Body of pancreas (tissue), 4 donors: ENCODE data around the gene SLC9A6. TPM values are rescaled to one million over a fixed set of nuclear protein-coding genes. Genes with fewer than 3 reads are reported as not detected.
A peak's percentile ranks its signal among the peaks of the same experiment; 100 is the strongest.

Source experiments
- ATAC-seq: fragments of 150-250 bp; one replicate; pipeline ENCODE4 v1.9.1; 2016
- DNase-seq, 4 donors: peaks; one replicate each; pipeline ENCODE4 v3.0.0-alpha.2; 2019
- H3K27ac ChIP-seq, 4 donors: fragments of 200-600 bp; sonication (generic); 1 replicate in 3 of 4; 2 replicates in 1 of 4; pipeline versions ENCODE4 v1.5.1 to v1.6.1; 2016 to 2019; ENCODE audit warnings: mild to moderate bottlenecking in 1 of 4, mixed read lengths in 1 of 4, moderate library complexity in 1 of 4
- H3K27me3 ChIP-seq, 2 donors: fragments of 200-600 bp; sonication (generic); one replicate each; pipeline ENCODE4 v1.6.0; 2016; ENCODE audit warnings: mild to moderate bottlenecking in 1 of 2
- H3K36me3 ChIP-seq, 2 donors: fragments of 200-600 bp; sonication (generic); replicated peaks in 1 of 2; 2 replicates each; pipeline ENCODE4 v1.5.1; 2016; ENCODE audit warnings: low read depth in 2 of 2; ENCODE audit not compliant: insufficient read depth in 1 of 2
- H3K4me1 ChIP-seq: fragments of 200-600 bp; sonication (generic); one replicate; pipeline ENCODE4 v1.6.0; 2016
- H3K4me3 ChIP-seq, 2 donors: fragments of 200-600 bp; sonication (generic); 1 replicate in 1 of 2; 2 replicates in 1 of 2; pipeline ENCODE4 v1.5.1; 2016 to 2019
- H3K9me3 ChIP-seq, 3 donors: fragments of 200-600 bp; sonication (generic); 1 replicate in 2 of 3; 2 replicates in 1 of 3; pipeline ENCODE4 v1.5.1; 2016
- POLR2A ChIP-seq, 3 donors: fragments of 450-650 bp; IDR thresholded peaks; one replicate each; pipeline ENCODE4 v1.6.1; 2016; ENCODE audit warnings: antibody characterized with exemption in 3 of 3, mild to moderate bottlenecking in 2 of 3
- WGBS, 2 donors: methylation state at CpG; one replicate each; pipeline ENCODE4 v1.1.5; 2017; 5-methylcytosine and 5-hydroxymethylcytosine counted together
- intact Hi-C: fragments of 100-400 bp; cut with DNase I; formaldehyde crosslinking; loops from one replicate; pipeline ENCODE4 v1.15.1; 2023
- total RNA-seq, 2 donors: library from RNA; depleted of rRNA; stranded (reverse); fragments of >200 nt; gene quantifications; one replicate each; pipeline ENCODE4 v1.1.0, GENCODE V29; 2016
- TF ChIP-seq, protein P1 (sequence below), 7 experiments: fragments of 450-650 bp in 4 of 7; fragments of 200-600 bp in 3 of 7; sonication (generic) in 3 of 7; IDR thresholded peaks; one replicate each; pipeline ENCODE4 v1.5.1; 2016 to 2019; ENCODE audit warnings: antibody characterized with exemption in 7 of 7

Gene SLC9A6
- total RNA-seq, 2 donors from 2014 or later, result 1.6 to 6.2 TPM

DNA sequence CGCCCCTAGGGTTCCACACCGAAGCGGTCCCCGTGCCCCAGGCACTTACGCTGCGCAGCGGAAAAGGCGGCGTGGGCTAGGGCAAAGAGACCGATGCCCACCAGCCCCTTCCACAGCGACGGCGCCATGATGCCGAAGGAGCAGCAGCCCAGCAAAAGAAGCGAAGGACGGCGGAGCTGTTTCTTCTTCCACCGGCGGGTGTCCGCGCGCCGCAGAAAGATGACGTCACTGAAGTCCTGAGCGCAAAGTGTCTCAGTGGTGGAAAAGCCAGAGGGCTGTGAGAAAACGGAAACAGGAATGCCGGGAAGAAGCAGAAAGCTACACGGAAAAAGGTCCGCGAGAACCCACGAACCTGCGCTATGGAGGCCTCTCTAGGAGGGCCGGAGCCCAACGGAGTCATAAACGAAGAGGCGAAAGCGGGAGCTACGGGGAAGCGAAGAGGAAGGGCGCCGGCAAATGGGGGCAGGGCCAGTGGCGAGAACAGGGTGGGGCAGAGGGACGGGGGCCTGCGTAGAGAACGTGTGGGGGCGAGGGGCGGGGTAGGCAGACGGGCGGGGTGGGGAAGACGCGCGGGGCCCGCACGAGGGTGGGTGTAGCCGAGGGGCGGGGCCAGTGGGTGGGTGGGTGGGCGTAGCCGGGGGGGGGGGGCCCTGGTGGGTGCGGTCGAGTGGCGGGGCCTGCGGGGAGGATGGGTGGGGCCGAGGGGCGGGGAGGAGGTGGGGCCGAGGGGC, 11.5 kb upstream of the SLC9A6 start, which contains the start of gene MMGT1:
TSS of gene MMGT1 (minus strand) at position 441 of the 731 bp plus-strand sequence. CDS start at position 128, 313 bp downstream.
- intact Hi-C loops, result no loop called here
- WGBS, 2 donors, result 0 to 1% methylated on average over 11 to 32 of the region's 65 CpGs
- Histone ChIP-seq H3K9me3 (no peaks in the 10 kb centered on the region), H3K4me1 (peaks cover 12% of the 10 kb centered on the region), H3K4me3 (peak within 1 kb of the TSS; percentile 18 to 56), H3K27ac (peak within 1 kb of the TSS; percentile 77 to 97 (median 90)), H3K36me3 (no peaks in the 10 kb centered on the region), H3K27me3 (no peaks in the 10 kb centered on the region)
- TF ChIP-seq, protein P1, sequence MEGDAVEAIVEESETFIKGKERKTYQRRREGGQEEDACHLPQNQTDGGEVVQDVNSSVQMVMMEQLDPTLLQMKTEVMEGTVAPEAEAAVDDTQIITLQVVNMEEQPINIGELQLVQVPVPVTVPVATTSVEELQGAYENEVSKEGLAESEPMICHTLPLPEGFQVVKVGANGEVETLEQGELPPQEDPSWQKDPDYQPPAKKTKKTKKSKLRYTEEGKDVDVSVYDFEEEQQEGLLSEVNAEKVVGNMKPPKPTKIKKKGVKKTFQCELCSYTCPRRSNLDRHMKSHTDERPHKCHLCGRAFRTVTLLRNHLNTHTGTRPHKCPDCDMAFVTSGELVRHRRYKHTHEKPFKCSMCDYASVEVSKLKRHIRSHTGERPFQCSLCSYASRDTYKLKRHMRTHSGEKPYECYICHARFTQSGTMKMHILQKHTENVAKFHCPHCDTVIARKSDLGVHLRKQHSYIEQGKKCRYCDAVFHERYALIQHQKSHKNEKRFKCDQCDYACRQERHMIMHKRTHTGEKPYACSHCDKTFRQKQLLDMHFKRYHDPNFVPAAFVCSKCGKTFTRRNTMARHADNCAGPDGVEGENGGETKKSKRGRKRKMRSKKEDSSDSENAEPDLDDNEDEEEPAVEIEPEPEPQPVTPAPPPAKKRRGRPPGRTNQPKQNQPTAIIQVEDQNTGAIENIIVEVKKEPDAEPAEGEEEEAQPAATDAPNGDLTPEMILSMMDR (IDR thresholded peaks at IDR 0.05), result peak in 3 of 7 experiments; percentile 13 to 34 (median 29)
- TF ChIP-seq POLR2A (IDR thresholded peaks at IDR 0.05), result peak; percentile 29 to 70 (median 69)
- DNase-seq (peak; percentile 79 to 85 (median 84)), ATAC-seq (peak; percentile 90)

DNA sequence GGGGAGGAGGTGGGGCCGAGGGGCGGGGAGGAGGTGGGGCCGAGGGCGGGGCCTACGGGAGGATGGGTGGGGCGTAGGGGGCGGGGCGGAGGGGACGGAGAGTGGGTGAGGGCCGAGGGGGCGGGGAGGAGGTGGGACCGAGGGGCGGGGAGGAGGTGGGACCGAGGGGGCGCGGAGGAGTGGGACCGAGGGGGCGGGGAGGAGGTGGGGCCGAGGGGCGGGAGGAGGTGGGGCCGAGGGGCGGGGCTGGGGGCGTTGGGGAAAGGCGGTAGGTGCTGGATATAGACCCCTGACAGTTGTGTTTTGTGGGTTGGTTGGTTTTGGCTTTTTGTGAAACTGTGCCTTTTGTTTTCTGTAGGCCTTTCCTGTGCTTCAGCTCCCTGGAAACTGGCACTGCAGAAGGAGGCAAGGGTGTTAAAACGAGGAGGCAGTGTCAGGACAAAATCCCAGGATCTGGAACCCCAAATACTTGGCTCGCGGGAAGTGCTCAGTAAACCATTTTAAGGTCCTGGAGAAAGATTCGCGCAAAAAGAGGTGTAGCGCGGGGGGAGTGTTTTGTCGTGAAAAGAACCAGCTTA, 10.9 kb upstream of the SLC9A6 start:
- Histone ChIP-seq H3K36me3 (no peaks in the 10 kb centered on the region), H3K27me3 (no peaks in the 10 kb centered on the region), H3K4me1 (peaks cover 12% of the 10 kb centered on the region), H3K4me3 (no peak overlapping the region), H3K27ac (peak overlapping the region; percentile 36 to 84 (median 66)), H3K9me3 (no peaks in the 10 kb centered on the region)
- TF ChIP-seq, protein P1 (IDR thresholded peaks at IDR 0.05), result no peak
- no peak for TF ChIP-seq POLR2A (IDR thresholded peaks at IDR 0.05)
- ATAC-seq (peak; percentile 78), DNase-seq (peak; percentile 77 to 84 (median 84))
- 5 to 8% methylated on average over 9 to 14 of the region's 32 CpGs for WGBS, 2 donors
- intact Hi-C loops, result no loop called here

- no peak overlapping the region for H3K27ac ChIP-seq
- no peak for DNase-seq
- peaks cover 12% of the 10 kb centered on the region for H3K4me1 ChIP-seq
- 78 to 83% methylated on average over 1 of the region's 1 CpG for WGBS, 2 donors
- no peak for ATAC-seq
- TF ChIP-seq, protein P1 (IDR thresholded peaks at IDR 0.05), result no peak
- TF ChIP-seq POLR2A (IDR thresholded peaks at IDR 0.05), result no peak
- no peaks in the 10 kb centered on the region for H3K27me3 ChIP-seq
- no peaks in the 10 kb centered on the region for H3K36me3 ChIP-seq
- no peak overlapping the region for H3K4me3 ChIP-seq
- intact Hi-C loops, result no loop called here
- H3K9me3 ChIP-seq, result no peaks in the 10 kb centered on the region
Measured at GRCh38 chrX:135975421-135975820, 9.8 kb upstream of the SLC9A6 start.

DNA sequence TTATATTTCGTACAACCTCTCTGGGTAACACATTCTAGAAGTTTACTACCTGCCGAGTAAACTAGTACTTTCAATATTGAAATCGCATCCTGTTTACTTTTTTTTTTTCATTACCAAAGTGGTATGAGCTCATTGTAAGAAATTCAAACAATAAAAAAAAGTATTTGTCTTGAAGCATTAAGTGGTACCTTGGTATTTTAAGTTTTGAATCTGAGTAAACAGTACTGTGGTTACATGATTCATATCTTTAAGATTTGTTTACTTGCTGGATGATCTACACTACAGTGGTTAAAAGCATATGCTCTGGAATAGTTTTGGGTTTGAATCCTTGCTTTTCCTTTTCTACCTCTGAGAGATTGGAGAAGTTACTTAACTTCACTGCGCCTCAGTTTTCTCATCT, 7.6 kb upstream of the SLC9A6 start:
- 73 to 84% methylated on average over 4 of the region's 4 CpGs for WGBS, 2 donors

More for the DNA sequence above, 7.6 kb upstream of the SLC9A6 start:
- Histone ChIP-seq H3K27ac (no peak overlapping the region), H3K4me1 (peaks cover 4% of the 10 kb centered on the region), H3K27me3 (no peaks in the 10 kb centered on the region), H3K9me3 (no peaks in the 10 kb centered on the region), H3K36me3 (no peaks in the 10 kb centered on the region), H3K4me3 (no peak overlapping the region)
- DNase-seq, result no peak
- ATAC-seq, result no peak
- TF ChIP-seq, protein P1 (IDR thresholded peaks at IDR 0.05), result no peak
- no peak for TF ChIP-seq POLR2A (IDR thresholded peaks at IDR 0.05)
- intact Hi-C loops, result no loop called here
